Measurements from ENCODE around the gene FASTKD1.
"Not testable (repeated sequence)": the region's sequence is repeated elsewhere in the genome, so short reads cannot be mapped to it uniquely, and the experiment has no call there.

Gene FASTKD1

DNA sequence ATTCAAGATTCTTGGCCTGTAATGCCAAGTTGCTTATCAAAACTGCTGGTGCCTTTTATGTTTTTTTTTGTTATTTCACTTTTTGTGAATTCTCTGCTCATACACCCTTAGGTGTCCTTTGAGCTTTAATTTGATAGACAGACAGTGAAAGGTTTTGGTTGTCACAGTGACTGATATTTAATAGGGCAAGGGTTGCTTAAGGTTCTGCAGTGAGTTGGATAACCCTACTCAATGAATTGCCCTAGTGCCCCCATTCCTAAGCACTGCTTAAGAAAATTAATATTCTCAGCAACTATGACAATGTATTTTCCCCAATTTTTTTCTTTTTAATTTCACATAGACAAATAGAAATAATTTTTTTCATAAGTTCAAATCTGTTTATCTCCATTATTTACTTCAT, 25.9 kb upstream of the FASTKD1 start:
- DNase-seq (ENCODE audit: extremely low read depth, low read depth): no peak
- TF ChIP-seq, protein P1, sequence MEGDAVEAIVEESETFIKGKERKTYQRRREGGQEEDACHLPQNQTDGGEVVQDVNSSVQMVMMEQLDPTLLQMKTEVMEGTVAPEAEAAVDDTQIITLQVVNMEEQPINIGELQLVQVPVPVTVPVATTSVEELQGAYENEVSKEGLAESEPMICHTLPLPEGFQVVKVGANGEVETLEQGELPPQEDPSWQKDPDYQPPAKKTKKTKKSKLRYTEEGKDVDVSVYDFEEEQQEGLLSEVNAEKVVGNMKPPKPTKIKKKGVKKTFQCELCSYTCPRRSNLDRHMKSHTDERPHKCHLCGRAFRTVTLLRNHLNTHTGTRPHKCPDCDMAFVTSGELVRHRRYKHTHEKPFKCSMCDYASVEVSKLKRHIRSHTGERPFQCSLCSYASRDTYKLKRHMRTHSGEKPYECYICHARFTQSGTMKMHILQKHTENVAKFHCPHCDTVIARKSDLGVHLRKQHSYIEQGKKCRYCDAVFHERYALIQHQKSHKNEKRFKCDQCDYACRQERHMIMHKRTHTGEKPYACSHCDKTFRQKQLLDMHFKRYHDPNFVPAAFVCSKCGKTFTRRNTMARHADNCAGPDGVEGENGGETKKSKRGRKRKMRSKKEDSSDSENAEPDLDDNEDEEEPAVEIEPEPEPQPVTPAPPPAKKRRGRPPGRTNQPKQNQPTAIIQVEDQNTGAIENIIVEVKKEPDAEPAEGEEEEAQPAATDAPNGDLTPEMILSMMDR (IDR thresholded peaks at IDR 0.05; ENCODE audit: low read depth, low read length): no peak

DNA sequence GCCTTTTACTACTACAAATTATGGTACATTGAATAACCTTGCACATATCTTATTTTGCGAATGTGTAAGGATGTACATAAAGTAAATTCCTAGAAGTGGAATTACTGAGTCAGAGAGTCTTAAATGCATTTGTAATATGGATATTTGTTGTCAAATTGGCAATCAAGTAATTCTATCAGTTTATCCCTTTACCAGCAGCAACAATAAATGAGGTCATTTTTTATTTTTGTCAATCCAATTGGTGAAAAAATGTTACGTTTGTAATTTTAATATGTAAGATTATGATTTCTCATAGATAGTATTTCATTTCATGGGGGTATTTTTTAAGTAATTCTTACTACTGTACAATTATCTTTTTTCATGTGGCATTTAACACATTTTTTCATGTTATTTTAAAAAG, 25.3 kb upstream of the FASTKD1 start:
- no peak for DNase-seq (ENCODE audit: extremely low read depth, low read depth)

DNA sequence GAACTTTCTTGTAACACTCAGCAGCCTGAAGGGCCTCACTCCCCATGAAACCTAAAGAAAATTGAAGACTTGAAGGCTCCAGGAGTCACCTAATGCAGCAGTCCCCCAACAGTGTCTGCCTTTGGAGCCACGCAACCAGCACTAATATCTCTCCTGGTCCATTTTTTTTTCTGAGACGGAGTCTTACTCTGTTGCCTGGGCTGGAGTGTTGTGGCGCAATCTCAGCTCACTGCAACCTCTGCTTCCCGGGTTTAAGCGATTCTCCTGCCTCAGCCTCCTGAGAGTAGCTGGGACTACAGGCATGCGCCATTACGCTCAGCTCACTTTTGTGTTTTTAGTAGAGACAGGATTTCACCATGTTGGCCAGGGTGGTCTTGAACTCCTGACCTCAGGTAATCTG, 22.9 kb upstream of the FASTKD1 start:
- DNase-seq (ENCODE audit: extremely low read depth, low read depth): not testable (repeated sequence)

More for the DNA sequence above, 25.3 kb upstream of the FASTKD1 start:
- TF ChIP-seq, protein P1 (IDR thresholded peaks at IDR 0.05; ENCODE audit: low read depth, low read length): no peak

DNA sequence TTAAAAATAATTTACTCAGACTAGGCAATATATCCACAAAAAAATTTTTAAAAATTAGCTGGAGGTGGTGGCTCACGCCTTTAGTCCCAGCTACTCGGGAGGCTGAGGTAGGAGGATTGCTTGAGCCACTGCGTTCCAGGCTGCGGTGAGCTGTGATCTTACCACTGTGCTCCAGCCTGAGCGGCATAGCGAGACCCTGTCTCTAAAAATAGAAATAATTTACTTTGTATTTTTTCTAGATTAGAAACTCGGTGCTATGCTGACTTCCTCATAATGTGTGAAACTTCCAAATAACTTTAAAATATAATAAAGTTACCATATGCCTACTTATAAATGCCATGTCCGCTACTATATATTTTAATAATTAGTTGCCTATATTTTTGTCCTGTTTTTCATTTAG, 17.1 kb upstream of the FASTKD1 start:
- TF ChIP-seq, protein P1 (IDR thresholded peaks at IDR 0.05; ENCODE audit: low read depth, low read length): no peak
- DNase-seq (ENCODE audit: extremely low read depth, low read depth): no peak

DNA sequence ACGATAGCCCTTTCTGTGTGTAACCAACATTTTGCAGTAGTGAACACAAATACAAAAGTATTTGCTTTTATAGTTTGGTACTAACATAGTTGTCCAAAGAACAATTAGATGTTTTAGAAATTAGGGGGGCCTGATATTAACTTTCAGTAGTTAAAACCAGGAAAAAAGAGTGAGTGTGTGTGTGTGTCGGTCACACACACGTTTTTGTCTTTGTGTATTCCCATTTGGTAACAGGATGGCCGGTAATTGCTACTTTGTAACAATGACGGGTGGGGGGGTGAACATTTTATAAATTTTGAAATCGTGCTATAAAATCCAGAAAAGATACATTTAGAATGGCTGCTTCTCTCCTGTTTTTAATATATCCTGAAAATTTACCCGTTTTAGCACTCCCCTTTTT, 12.0 kb upstream of the FASTKD1 start:
- DNase-seq (ENCODE audit: extremely low read depth, low read depth): no peak
- TF ChIP-seq, protein P1 (IDR thresholded peaks at IDR 0.05; ENCODE audit: low read depth, low read length): no peak

DNA sequence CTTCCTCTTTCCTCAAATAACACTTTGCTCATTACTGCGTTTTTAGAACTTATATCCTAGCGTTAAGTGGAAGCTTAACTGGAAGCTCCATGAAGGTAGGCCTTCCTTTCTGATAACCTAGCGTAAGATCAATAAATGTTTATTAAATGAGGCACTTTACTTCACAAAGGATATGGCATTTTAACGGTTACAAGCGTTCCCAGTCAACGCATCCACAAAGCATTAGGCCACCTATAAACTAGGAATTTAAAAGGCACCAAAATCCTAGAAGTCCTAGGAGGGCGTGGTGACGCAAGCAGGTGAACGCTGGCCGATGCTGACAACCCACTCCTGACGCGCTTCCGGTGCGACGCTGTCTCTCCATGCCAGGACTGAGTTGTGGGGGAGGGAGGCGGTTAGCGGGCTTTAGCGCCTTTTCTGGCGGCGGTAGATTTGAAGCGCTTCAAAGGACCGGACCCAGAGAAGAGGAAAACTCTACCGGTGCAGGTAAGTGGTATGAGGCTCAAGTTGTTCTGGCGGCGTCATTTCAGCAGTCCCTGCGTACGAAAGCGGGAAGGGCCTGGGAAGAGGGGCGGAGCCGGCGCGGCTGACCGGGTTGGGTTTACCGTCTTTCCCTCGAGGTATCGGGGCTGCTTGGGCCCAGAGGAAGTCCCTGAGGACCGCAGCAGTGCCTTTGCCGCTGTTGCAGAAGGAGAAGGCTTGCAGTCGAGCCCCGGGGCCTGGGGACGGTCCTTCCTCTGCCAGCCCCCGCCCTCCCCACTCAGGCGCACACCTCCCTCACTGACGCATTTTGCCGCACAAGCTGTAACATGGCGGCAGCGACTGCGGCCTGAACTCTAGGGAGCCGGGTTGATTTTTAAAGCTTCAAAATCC, 10.6 kb upstream of the FASTKD1 start, which contains the start of gene PPIG:
Gene PPIG (plus strand): TSS at position 347 of the 873 bp plus-strand sequence. CDS start 19,691 bp downstream, outside the sequence.
- TF ChIP-seq, protein P1 (IDR thresholded peaks at IDR 0.05; ENCODE audit: low read depth, low read length): no peak
- peak; percentile 72 for DNase-seq (ENCODE audit: extremely low read depth, low read depth)

DNA sequence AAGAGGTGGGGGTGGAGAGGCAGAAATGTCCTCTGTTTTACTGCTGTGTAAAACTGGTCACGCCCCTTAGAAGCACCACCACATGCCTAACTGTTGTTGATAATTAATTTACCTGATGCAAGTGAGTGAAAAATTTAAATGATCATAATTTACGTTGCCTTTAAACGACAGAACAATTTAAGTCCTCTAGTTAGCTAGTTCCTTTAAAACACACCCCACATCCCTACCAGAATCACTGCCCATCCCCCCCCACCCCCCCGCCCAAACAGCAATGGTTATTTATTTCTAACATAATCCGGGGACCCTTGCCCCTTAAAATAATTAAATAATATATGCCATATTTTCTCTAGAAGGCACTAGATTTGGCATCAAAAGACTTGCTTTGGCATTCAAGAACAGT, 9.9 kb upstream of the FASTKD1 start:
- TF ChIP-seq, protein P1 (IDR thresholded peaks at IDR 0.05; ENCODE audit: low read depth, low read length): no peak

DNA sequence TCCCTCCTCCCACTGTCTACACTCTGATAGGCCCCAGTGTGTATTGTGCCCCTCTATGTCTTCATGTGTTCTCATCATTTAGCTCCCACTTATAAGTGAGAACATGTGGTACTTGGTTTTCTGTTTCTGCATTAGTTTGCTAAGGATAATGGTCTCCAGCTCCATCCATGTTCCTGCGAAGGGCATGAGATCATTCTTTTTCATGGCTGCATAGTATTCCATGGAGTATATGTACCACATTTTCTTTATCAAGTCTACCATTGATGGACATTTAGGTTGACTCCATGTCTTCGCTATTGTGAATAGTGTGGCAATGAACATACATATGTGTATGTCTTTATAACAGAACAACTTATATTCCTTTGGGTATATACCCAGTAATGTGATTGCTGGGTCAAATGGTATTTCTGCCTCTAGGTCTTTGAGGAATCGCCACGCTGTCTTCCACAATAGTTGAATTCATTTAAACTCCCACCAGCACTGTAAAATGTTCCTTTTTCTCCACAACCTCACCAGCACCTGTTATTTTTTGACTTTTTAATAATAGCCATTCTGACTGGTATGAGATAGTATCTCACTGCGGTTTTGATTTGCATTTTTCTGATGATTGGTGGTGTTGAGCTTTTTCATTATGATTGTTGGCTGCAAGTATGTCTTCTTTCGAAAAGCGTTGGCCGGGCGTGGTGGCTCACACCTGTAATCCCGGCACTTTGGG, 9.0 kb upstream of the FASTKD1 start:
- not testable (repeated sequence) for DNase-seq (ENCODE audit: extremely low read depth, low read depth)

More for the DNA sequence above, 9.9 kb upstream of the FASTKD1 start:
- no peak for DNase-seq (ENCODE audit: extremely low read depth, low read depth)
